GM08714 (cell line): Measurements from ENCODE around the gene PDZD2.
"Not testable (repeated sequence)": the region's sequence is repeated elsewhere in the genome, so short reads cannot be mapped to it uniquely, and the experiment has no call there.

ENCODE experiments used
- H3K4me3 ChIP-seq: fragments of 200-500 bp; sonication (Bioruptor generic); 2 replicates; pipeline ENCODE4 v1.5.1; 2014; ENCODE audit warnings: mild to moderate bottlenecking, low read length, inconsistent platforms
- ZNF274 ChIP-seq: IDR thresholded peaks from 2 replicates; pipeline ENCODE4 v1.6.1; 2012; ENCODE audit warnings: mild to moderate bottlenecking, low read depth, low read length

Gene PDZD2

DNA sequence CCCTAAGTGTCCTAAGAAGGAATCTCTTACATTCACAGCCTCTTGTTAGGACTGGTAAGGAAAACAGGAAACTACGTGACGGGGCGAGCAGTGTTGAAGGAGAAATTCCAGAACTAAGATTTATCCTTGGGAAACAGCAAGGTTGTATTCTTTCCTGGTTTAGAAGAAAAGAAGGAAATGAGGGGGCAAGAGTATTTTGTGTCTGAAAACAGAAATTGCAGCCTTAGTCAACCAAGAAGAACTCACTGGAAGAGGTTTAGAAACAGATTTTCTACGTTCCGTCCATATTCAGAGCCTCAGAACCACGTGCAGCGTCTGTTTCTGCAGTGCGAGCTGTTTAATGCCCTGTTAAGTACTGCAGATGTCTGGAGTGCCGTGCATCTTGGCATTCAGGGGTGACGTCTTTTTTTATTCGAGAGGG is 460.0 kb downstream of the PDZD2 start:
- no peak overlapping the region for H3K4me3 ChIP-seq
- TF ChIP-seq ZNF274: no peak

DNA sequence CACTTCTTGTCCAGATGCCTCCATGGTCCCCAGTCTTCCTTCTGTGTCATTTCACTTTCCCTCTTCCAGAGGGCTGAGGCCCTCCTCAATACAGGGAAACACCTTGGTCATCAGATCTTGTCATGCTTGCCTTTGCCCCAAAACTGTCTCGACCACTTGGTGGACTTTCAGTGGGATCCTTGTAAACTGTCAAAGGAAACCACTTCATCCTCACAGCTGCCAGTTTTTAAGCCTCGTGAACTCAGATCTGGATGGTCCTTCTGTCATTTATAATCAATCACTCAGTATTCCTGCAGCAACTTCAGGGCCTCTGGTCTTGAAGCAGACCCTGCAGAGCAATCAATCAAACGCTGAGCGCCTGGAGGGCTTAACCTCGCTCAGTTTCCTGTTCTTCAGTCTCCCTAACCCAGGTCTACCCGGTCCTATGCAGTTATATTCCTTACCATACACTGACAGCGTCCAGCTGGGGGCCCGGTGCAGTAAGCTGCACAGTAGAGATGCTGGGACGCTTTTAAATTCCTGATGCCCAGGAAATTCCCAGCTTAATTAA is 460.6 kb downstream of the PDZD2 start:
- no peak for TF ChIP-seq ZNF274
- H3K4me3 ChIP-seq: no peak overlapping the region

DNA sequence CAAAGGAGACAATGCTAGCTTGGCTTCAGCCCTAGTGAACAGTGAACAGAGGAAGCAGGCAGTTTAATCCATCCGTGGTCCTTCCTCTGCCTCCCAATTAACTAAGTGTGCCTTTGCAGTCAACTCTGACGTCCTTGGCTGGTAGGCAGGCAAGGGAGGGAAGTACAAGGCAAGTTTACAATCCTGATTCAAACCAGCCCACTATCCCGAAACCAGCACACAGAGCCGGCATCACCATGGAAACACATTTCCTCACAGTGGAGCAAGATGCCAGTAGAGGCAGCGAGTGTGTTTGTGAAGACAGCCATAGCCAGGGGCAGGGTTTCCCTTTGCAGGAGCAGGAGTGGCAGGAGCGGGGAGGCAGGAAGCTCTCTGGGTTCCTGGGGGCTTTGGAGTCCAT is 461.3 kb downstream of the PDZD2 start:
- H3K4me3 ChIP-seq: no peak overlapping the region
- TF ChIP-seq ZNF274: no peak

DNA sequence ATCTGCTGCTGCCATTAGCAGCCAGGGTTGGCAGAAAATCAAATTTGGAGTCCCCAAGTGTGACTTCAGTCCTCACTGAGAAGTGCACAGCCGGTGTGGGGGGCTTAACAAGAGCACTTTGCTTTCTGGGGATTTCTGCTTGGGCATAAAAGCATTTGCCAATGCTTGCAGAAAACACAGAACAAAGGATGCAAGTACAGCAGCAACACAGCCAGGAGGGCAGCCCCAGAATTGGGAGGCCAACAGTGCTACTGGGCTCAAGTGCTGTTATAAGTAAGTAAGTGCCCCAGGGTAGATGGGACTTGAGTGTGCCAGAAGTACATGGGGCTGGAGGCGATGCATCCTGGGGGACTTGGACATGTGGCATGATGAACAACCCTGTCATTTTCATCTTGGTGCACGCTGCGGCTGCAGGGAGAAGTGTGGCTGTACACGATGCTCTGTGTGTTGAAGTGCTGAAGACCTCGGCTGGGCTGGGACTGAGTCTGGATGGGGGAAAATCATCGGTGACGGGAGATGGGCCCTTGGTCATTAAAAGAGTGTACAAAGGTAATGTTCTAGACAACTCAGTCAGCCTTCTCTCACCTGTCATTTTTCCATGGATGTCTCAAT is 461.9 kb downstream of the PDZD2 start:
- H3K4me3 ChIP-seq: no peak overlapping the region
- no peak for TF ChIP-seq ZNF274

DNA sequence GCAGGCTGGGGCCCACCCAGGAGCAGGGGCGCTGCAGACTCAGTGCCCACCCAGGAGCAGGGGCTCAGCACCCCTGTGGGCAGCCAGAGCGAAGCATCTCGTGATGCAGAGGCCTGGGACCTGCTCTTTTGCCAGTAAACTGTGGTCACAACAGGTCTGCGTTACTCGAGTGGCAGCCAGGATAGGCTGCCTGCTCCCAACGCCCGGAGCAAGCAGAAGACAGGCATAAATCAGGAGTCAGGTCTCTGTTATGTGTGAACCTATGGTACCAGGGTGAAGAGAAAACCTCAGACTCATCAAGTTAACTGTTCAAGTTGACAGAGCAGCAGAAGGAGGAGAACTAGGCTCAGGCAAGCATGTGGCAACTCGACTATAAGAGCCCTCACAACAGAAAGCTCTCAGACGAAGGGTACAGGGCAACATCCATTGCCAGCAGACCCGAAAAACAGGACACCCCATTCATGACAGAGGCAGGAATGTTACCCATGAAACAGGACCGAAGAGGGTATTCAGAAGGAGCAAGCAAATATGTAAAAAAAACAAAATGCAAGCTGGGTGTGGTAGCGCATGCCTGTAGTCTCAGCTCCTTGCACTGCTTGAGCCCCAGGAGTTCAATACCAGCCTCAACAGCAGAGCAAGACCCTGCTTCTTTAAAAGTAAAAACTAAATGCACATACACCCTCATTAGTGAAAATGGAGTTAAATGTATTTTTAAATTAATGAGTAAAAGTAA is 463.5 kb downstream of the PDZD2 start:
- no peak overlapping the region for H3K4me3 ChIP-seq
- no peak for TF ChIP-seq ZNF274

DNA sequence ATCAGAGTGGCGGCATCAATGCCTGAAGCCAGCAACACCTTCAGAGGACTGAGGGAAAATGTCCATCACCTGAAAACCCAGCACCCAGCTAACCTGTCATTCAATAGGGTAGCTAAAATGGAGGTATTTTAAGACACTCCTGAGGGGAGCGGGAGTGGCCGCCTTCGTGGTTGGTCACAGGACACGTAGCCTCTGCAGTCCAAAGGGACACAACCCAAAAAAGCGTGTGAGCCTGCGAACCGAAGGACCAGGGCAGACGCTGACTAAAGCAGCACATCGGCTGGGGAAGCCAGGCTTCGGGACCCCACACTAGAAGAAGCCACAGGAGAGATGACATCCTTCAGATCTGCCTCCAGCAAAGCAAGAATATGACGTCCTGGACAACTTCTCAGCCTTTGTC is 464.6 kb downstream of the PDZD2 start:
- no peak for TF ChIP-seq ZNF274
- no peak overlapping the region for H3K4me3 ChIP-seq

DNA sequence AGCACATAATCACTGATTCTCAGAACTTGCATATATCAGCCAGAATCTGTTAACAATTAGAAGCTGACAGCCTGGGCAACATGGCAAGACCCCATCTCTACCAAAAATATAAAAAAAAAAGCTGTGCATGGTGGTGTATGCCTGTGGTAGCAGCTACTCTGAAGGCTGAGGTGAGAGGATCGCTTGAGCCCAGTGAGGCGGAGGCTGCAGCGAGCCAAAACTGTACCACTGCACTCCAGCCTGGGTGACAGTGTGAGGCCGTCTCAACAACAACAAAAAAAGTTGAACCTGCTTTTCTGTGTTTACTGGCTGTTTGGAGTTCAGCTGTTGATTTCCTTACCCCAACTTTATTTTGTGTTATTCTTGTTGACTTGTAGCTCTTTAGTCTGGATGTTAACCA is 468.4 kb downstream of the PDZD2 start:
- no peak for TF ChIP-seq ZNF274

DNA sequence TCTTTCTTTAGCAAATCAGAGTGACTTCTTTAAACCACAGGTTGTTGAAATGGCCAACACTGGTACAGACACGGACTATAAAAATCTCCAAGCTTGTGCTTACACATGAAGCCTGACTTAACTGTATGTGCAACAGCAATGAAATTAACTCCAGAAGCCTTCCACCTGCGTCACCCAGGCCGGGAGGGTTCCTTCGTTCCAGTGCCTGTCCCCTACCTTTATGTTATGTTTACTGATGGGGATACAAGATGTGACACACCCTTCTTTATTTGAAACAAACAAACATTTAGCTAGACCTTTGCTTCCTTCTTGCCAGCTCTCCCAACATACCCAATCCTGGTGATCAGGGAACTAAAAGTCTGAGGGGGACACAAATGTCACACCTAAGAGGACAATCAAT is 469.2 kb downstream of the PDZD2 start:
- no peak for TF ChIP-seq ZNF274
- no peak overlapping the region for H3K4me3 ChIP-seq

More for the DNA sequence above, 468.4 kb downstream of the PDZD2 start:
- H3K4me3 ChIP-seq: no peak overlapping the region

DNA sequence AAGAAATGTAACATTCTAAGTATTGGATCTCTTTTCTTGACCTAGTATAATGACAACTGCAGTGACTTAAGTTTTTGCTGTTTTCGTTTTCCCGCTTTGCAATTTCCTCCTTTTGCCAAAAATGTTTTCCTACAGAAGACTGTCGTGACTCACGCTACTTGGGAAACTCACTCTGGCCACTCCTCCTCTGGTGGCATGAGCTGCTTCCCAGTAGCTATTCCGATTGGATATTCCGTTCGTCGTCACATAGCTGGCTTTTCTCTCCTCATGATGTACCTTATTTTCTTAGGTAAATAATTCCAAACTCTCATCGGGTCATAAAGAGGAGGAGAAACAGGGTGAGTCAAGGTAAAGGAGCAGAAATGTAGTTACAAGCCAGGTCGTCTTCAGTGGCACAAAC is 470.3 kb downstream of the PDZD2 start:
- no peak overlapping the region for H3K4me3 ChIP-seq
- TF ChIP-seq ZNF274: no peak

DNA sequence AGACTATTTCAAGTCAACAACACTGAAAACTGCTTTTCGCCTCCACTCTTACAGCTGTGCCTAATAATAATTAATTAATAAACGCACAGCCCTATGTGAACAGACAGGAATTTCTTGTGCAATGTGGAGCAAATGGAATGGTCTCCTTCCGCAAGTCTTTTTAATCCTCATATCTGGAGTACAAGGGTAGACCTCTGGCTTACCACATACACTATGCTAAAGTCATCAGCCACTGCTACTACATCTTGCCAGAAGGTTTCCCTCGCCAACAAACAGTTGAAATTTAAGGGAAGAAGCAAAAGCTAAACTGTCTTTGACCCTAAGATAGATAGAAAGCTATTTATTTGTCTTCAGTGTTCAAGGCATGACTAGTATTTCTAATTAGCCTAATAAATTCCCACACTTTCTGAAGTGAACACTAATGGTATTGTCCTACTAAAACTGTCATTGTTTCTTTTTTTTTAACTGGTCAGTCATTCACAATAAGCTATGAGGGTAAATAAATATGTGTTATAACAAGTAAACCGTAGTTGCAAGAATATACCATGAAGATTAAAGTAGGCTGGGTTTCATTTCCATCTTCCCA is 471.3 kb downstream of the PDZD2 start:
- no peak for TF ChIP-seq ZNF274
- H3K4me3 ChIP-seq: no peak overlapping the region

DNA sequence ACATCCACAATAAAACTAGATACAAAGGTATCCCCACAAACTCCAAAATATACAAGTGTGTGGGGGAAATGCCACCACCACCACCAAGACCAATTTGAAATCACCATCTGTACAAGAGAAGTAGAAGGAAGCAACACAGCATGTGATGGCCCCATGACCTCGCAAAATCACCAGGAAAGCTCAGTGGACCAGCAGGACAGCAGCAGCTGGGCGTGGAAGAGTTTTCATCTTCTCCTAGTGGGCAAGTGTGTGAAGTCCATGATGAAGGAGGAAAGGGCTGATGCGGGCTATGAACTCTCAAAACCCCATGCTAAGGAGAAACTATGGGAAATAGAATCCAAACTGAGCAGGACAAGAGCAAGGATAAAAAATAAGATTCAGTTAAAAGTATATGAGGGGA is 477.1 kb downstream of the PDZD2 start:
- TF ChIP-seq ZNF274: no peak
- H3K4me3 ChIP-seq: no peak overlapping the region

DNA sequence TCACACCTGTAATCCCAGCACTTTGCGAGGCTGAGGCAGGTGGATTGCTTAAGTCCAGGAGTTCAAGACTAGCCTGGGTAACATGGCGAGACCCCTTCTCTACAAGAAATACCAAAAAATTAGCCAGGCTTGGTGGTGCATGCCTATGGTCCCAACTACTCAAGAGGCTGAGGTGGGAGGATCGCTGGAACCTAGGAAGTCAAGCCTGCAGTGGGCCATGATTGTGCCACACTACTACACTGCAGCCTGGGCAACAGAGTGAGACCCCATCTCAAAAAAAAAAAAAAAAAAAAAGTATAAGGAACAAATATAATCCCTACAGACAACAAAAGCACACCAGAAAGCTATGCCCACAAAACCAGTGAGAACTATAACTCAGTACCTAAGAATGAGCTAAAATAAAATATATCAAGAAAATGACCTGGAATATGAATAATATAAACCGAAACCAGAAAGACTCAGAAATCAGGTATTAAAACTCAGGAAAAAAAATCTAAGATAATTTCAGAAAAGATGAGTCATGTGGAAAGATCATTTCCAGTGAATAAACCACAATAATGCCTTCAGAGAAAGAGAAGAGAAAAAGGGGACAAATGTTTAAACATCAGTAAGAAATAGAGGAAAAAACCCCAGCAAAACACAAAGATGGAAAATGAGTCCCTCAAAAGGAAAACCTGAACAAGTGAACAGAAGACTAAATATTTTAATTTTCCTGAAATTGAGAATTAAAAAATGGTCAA is 477.8 kb downstream of the PDZD2 start:
- TF ChIP-seq ZNF274: no peak
- H3K4me3 ChIP-seq: no peak overlapping the region

DNA sequence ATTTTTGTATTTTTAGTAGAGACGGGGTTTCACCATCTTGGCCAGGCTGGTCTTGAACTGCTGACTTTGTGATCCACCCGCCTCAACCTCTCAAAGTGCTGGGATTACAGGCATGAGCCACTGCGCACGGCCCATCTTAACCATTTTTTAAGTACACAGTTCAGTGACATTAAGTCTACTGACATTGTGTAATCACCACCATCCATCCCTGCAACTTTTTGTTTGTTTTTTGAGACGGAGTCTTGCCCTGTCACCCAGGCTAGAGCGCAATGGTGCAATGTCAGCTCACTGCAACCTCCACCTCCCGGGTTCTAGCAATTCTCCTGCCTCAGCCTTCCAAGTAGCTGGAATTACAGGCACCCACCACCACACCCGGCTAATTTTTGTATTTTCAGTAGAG is 480.0 kb downstream of the PDZD2 start:
- H3K4me3 ChIP-seq: not testable (repeated sequence)

DNA sequence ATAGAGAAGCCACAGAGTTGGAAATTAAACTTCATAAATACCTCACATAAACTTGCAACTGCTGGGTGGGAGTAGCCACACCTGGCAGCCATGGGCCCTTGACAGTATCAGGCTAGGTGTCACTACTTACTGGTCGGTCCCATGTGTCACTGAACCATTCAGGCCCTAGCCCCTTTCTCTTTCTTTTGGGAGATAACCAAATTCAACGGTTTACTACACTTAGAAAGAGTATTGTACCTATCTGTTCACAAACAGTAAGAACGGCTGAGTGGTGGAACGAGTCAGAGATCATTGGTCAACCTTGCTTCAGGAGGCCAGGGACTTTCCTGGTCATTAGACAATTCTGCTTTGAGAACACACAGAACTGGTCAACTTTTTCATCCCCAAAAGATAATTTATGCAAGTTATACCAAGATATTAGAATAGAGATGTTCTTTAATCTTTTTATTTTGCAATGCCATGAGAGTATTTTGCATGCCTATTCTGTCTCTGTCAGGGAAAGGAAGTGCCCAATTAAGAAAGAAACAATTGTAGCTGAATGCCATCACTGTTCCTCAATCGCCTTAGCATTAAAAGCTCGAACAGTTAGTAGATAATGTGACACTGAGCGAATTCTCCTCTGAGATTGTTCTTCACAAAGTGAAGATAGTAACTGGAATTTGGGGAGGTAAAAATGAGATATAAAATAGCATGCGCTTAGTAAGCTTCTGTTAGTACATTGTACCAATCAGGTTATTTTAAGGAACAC is 484.3 kb downstream of the PDZD2 start:
- H3K4me3 ChIP-seq: no peak overlapping the region
- no peak for TF ChIP-seq ZNF274
